Stomach (tissue), 4 donors: ENCODE measurements around the gene TAF4B.

ENCODE experiments used
- CTCF ChIP-seq, 7 experiments: fragments of 450-650 bp in 4 of 7; fragments of 200-600 bp in 3 of 7; sonication (generic) in 3 of 7; IDR thresholded peaks; one replicate each; pipeline ENCODE4 v1.5.1; 2016 to 2019; ENCODE audit warnings: antibody characterized with exemption in 7 of 7, control low read depth in 2 of 7, mild to moderate bottlenecking in 1 of 7
- EP300 ChIP-seq: sonication (generic); formaldehyde crosslinking; IDR thresholded peaks from one replicate; pipeline ENCODE4 v1.6.1; 2017; ENCODE audit warnings: antibody characterized with exemption
- POLR2A ChIP-seq, 4 donors: fragments of 450-650 bp; IDR thresholded peaks; one replicate each; pipeline ENCODE4 v1.6.1; 2016; ENCODE audit warnings: antibody characterized with exemption in 4 of 4, control low read depth in 2 of 4, mild to moderate bottlenecking in 1 of 4, moderate library complexity in 1 of 4

GRCh38 chr18:26418225-26418624 is 192.0 kb downstream of the TAF4B start:
- TF ChIP-seq POLR2A (IDR thresholded peaks at IDR 0.05) (no peak), CTCF (IDR thresholded peaks at IDR 0.05) (no peak), EP300 (no peak)
